Activated T-cell treated with anti-CD3 and anti-CD28 coated beads for 1 hour (primary cell): ENCODE measurements around the gene FAM110A.
"Not testable (repeated sequence)": the region's sequence is repeated elsewhere in the genome, so short reads cannot be mapped to it uniquely, and the experiment has no call there.

Experiments
- DNase-seq: peaks from one replicate; pipeline ENCODE4 v3.0.0-alpha.2; 2020; ENCODE audit warnings: low read depth

Gene FAM110A

DNA sequence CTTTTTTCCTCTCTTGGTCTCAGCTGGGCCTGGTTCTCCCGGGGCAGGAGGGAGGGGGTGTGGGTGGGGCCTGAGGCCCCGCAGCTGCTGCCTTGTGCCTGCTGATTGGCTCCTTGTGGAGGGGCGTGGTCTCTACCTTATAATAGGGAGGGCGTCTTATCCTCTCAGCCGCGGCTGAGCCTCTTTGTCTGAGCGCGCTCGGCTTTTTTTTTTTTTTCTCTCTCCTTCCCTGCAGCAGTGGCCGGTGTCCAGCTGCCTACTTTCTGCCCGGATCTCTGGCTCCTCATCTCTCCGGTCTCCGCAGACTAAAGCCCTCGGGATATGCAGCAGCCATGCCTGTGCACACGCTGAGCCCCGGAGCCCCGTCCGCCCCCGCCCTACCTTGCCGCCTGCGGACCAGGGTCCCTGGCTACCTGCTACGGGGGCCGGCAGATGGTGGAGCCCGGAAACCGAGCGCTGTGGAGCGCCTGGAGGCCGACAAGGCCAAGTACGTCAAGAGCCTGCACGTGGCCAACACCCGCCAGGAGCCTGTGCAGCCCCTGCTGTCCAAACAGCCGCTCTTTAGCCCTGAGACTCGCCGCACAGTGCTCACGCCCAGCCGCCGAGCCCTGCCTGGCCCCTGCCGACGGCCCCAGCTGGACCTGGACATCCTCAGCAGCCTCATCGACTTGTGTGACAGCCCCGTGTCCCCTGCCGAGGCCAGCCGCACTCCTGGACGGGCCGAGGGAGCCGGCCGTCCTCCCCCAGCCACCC lies 11.1 kb downstream of the FAM110A start:
- DNase-seq, result peak; percentile 90

DNA sequence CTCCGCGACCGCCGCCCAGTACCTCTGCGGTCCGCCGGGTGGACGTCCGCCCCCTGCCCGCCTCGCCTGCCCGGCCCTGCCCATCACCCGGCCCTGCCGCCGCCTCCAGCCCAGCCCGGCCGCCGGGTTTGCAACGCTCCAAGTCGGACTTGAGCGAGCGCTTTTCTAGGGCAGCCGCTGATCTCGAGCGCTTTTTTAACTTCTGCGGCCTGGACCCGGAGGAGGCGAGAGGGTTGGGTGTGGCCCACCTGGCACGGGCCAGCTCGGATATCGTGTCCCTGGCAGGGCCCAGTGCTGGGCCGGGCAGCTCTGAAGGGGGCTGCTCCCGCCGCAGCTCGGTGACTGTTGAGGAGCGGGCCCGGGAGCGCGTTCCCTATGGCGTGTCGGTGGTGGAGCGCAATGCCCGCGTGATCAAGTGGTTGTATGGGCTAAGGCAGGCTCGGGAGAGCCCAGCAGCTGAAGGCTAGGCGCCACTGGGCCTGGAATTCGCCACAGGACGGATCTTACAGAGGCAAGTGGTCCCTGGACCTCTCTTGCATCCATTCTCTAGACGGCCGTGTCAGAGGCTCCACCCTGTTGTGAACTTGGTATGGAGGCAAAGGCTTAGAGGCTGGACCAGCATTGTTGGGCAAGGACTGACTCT lies 11.8 kb downstream of the FAM110A start:
- no peak for DNase-seq

DNA sequence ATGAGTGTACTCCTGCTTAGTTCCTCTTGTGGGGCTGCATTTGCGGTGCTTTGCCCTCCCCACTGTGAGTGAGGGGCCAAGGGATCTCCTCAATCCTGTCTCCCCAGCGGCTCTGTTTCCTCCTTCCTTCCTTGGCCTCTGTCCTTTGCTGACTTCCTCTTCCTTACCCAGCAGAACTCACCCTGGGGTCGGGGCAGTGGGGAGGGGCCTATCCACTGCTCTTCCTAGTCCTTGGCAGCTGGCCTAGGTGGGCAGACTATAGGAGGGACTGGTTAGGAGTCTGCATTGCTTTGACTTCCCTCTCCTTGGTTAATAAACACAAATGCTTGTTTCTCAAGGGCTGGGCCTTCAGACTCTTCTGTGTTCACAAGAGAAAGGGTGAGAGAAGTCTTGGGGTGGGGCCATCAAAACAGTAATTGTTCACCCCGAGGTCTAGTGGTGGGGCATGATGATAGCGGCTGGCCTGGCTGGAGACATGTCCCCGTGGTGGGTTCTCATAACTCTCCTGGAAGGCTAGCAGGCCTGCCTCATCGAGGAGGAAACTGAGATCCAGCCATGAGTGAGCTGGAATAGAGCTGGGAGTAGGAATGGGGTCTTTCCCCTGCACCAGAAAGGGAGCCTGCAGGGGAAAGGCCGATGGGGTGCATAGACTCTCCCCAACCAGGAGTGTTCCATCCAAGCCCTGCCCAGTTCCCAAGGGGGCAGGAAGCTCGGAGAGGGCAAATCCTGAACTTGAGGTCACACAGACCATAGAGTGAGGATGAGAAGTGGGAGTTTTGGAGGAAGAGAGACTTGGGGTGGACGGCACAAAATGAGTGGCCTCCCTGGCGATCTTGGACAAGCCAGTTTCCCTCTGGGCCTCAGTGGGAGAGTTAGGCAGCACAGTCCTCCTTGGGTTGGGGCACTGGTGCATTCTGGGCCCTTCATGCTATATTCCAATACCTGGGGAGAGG lies 12.7 kb downstream of the FAM110A start:
- DNase-seq, result no peak

DNA sequence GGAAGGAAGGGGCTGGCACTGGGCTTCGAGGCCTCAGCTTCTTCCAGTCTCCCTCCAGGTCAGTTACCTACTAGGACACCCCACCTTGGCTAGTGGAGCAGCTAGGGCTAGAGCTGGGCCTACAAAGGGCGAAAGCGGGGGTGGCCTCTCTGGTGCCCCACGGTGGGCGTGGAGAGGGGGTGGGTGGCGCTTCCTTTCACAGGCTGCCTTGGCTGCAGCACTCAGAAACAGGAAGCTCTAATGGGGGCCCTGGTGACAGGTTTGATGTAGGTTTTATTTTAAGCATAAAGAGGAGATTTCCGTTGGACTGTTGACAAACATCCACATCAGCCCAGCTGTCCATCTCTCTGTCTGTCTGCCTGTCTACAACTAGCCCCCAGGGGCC lies 13.4 kb downstream of the FAM110A start:
- DNase-seq, result peak; percentile 51

DNA sequence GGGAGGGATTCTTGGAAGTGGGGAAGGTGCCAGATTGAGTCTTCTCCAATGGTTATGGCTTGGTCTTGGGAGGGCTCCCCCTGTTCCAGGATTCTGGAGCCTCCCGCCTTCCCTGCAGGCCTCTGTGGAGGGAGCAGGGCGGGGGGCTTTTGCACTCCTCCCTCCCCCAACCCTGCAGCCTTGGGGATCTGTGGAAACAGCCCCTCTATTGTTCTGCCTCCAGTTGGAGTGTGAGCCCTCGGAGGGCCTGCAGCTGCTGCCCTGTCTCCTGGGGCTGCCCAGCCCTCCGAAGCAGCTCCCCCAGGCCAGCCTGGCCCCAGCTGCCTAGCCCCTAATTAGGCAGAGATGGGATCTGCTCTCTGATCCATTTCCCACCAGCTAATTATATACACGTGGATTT lies 14.7 kb downstream of the FAM110A start:
- no peak for DNase-seq

DNA sequence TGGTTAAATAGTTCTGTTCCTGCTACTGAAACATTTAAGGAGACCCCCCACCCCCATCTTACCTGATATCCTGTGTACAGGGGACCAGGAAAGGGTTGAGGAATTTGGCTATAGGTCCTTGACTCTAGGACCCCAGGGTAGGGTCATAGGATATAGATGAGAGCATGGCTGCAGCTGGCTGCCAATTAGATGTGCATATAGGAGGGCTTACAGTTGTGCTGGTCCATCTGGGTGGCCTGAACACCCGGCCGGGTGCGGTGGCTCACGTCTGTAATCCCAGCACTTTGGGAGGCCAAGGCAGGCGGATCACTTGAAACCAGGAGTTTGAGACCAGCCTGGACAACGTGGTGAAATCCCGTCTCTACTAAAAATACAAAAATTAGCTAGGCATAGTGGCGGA lies 15.2 kb downstream of the FAM110A start:
- not testable (repeated sequence) for DNase-seq

DNA sequence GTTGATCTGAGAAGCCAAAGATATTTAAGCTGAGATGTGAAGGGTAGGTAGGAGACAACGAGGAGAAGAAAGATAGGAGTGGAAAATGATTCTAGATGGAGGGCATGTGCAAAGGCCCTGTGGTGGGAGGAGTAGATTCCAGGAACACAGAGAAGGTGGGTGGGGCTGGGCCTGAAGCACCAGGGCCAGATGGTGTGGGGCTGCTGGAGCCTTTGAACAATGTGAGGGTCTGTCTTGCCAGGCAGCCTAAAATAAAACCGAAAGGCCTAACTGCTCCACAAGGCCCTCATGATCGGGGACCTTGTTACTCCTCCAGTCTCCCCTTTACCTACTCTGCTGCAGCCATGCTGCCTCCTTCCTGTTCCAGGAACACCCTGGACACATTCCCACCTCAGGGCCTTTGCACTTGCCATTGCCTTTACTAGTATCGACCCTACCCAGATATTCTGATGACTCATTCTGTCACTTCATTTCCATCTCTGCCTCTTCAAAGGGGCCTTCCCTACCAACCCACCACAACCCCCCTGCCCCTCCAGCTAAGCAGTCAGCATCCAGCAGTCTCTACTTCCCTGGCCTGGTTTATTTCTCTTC lies 20.0 kb downstream of the FAM110A start:
- DNase-seq, result no peak

DNA sequence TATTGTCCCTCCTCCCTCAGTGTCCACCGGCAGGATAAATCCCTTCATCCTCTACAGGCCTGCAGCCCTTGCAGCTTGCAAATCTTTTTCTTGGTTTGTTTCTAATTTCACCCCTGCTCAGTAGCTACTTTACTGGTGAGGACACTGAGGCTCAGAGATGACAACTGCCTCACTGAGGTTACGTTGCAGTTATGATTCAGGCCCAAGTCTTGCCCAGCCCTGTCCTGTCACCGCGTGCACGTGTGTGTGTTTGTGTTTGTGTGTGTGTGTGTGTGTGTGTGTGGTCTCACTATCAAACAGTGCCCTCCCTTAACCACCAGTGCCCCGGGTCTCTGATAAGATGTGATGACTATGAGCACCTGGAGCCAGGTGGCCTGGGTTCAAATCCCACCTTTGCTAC lies 21.1 kb downstream of the FAM110A start:
- DNase-seq, result no peak

DNA sequence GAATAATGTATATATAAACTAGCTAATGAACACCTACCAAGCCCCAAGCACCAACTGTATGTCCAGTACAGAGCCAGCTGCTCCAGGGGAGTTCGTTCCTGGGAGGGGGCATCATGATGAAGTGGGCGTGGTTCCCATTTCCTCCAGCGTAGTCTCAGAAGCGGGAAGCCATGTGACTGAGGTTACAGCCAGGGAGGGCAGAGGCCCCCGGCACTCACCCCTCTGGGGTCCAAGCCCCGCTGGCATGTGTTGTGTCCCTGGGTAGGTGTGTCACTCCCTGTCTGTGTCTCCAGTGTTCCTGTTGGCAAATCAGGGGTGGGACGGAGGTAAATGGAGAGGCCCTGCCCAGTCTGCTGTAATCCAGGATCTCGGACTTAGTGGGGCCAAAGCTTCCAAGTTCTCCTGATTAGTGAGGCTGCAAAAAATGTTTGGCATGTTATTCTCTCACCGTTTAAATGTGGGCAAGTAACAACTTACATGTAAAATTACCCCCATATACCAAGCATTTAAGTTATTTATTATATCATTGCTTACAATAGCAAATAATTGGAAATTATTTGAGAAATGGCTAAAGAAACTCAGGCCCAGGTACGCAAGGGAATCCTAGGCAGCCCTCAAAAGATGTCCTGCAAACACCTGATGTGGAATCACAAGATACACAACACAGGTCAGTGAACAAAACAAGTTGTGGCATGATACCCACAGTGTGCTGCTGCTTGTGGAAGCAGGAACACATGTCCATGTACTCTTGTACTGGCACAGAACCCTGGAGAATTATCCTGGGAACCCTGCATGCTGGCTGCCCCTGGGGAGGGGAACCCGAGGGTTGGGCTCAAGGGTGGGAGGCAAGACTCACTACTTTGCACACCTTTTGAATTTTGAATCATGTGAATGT lies 22.2 kb downstream of the FAM110A start:
- no peak for DNase-seq

DNA sequence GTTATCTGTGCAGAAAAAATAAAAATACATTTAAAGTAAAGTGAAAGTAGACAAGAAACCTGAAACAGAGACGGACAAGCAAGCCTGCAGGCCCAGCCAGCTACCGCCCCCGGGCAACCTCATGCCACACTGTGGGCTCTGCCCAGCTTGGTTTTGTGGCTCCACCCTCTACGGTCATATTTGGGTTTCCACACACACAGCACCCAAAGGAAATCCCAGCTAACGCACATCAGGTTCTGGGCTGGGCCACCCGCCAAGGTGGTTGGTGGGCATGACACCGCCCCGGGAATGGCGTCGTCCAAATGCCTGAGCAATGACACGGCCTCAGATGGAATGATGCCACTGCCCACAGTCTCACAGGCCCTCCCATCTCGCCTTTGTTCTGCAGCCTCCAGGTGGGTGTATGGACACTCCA lies 22.9 kb downstream of the FAM110A start:
- no peak for DNase-seq

DNA sequence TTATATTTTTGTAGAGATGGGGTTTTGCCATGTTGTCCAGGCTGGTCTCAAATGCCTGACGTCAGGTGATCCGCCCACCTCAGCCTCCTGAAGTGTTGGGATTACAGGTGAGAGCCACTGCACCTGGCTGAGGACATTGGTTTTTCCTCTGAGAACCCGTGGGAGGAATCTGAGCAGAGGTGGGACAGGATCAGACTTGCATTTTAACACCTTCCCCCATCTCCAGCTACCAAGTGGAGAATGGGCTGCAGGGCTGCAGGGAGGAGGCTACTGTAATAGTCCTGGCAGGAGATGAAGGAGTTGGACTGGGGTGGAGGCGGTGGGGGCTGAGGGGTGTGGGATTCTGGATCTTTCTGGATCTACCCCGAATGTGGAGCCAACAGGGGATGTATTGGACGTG lies 24.5 kb downstream of the FAM110A start:
- DNase-seq, result no peak

DNA sequence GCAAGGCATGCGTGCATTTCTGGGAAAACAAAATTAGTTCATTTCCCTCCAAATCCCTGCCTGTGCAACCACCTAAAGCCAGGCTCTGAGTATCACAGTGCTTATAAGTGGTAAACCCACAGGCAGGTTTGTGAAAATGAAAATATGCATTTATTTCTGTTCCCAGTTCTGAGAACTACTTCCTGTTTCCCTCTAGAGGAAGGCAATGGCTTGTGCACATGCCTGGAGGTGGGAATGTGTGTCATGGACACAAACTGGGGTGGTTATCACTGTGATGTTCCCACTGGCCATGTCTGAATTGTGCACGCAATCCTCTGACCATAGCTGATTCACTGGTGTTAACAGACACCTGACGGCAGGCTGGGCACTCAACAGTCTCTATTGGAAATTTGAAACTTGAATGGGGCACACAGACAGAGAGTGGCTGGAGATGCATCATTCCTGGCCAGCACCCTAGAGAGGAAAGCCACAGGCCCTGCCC lies 26.3 kb downstream of the FAM110A start:
- no peak for DNase-seq

DNA sequence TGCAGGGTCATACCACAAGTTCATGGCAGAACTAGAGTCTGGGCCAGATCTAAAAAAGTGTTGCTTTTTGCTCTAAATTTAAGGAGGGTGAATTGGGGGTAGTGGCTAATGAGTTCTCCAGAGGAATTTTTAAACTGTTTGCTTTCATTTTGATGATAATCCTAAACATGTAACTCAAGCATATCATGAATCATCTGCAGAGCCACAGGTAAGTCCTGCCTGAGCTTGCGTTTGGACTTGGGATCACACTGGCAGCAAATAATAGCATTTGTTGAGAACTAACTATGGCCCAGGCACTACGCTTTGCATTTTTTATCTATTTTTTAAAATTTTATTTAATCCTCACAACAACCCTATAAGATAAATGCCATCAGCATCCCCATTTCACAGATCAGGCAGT lies 27.4 kb downstream of the FAM110A start:
- DNase-seq, result no peak

DNA sequence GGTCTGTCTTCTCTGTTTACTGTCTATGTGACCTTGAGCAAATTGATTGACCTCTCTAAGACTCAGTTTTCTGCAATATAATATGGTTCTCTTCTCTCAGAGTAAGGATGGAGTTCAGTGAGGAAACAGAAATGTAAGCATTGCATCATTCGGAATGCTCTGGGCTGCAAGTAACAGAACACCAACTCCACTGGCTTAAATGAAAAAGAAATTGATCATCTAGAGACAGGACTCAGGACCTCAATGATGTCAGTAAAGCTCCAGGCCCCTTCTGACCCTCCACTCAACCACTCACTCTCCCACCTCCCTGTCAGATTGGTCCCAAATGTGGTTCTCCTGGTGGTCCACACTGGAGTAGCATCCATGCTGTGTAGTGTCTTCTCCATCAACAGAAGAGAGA lies 31.9 kb downstream of the FAM110A start:
- DNase-seq, result no peak

DNA sequence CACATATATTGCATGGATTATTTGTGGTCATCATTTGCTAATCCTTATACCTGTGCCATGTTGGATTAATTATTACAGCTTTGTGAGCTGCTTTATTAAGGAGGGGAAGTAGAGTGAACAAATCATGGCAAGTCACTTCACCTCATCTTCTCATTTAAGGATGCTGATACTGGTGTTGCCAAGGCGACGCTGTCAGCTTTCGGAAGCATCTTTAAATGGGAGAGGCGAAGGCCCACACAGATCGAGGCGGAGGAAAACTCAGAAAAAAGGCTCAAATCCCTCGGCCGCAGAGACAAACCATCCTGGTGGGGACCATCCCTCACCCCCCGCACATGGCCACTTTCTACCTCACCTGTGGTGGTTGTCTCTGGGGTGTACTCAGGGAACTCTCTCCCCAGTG lies 34.8 kb downstream of the FAM110A start:
- no peak for DNase-seq

DNA sequence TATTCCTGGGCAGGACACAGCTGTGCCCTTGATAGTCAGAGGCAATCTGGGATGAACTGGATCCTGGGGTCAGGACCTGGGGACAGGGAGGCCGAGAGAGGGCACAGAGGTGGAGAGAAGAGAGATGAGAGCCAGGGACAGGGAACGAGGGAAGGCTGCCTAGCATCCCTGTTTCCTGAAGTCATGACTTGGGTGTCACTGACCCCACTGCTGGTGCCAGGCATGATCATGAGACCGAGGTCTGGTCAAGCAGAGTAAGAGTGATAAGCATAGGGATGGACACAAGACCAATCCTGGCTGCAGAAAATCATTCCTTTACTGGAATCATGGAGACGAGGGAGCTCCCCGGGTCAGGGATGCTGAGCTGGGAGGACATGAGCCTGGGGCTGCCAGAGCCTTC lies 36.1 kb downstream of the FAM110A start:
- DNase-seq, result no peak

DNA sequence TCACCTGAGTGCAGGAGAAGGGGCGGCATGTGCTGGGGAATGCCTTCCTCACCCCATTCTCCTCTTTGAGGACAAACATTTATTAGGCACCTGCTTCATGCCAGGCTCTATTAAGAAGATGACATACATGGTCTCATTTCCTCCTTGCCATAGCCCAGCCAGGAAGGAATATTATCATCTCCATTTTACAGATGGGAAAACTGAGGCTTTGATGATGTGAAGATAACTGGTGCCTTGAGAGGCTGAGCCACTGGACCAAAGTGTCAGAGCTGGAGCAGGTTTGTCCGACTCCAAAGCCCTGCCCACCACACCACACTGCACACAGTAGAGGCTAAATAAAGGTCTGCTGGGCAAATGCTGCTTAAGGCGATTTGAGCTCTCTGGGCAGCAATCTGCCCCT lies 37.2 kb downstream of the FAM110A start:
- DNase-seq, result no peak

DNA sequence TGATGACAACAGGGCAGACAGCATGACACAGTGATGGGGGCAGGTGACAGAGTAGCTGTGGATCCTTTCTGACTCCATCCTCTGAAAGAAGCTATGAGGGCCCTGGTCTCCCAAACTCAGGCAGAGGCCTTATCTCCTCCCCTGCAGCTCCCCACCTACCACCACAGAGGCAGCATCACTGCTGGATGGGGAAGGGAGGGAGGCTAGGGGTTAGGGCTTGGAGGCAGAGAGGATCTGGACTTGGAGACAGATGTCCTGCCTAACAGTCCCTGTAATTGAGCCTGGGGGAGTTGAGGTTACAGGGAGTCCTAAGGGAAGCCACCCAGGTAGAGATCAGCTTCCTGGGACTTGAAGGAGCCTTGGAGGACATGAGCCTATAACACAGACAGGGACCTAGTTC lies 37.9 kb downstream of the FAM110A start:
- no peak for DNase-seq

DNA sequence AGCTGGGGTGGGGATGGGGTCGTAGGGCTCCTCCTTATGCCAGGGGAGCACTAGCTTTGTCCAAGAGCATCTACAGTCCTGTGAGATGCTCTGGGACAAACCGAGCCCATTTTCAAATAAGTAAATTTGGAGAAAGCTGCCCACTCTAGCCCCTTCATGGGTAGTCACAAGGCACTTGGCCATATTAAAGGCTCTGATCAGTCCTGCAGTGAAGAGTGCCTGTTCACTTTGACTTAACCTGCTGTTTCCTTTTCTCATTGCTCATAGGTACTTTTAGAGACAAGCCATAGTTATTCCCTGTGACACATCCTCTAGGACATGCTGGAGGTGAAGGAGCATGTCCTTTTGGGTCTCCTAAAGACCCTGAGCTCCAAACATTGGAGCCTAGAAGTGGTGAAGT lies 38.4 kb downstream of the FAM110A start:
- no peak for DNase-seq

DNA sequence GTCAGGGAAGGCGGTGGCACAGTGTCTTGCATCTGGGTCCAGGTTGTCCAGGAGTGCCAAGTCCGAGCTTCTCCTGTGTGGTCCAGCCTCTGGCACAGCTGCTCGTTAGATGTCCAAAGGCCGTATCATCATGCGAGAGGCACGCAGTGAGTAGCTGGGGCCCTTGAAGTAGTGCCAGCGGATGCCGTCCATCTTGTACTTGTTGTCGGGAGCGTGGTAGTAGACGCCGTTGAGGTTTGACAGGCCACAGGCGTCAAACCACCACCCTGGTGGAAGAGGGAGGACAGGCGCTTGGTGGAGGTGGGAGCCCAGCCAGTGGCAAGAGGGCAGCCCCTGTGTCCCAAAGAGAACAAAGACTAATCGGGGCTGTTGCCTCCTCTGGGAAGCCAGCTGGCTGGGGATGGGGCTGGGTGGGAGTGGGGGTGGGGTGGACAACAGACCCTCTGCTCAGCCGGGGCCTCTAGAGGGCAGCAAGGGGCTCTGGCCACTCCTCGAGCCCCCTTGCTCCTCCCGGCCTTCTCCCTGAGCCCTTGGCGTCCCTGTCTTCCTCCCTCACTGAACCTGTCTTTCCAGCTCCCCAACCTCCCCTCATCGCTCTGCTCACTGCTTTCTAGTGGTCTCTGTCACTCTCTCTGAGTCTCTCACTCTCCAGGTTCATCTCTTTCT lies 39.5 kb downstream of the FAM110A start:
- DNase-seq, result no peak
